ENCODE results near the gene SETSIP.

The SETSIP gene

GRCh38 chr1:92029241-92029922 is 45.8 kb downstream of the SETSIP start:
- TF ChIP-seq, protein P1, sequence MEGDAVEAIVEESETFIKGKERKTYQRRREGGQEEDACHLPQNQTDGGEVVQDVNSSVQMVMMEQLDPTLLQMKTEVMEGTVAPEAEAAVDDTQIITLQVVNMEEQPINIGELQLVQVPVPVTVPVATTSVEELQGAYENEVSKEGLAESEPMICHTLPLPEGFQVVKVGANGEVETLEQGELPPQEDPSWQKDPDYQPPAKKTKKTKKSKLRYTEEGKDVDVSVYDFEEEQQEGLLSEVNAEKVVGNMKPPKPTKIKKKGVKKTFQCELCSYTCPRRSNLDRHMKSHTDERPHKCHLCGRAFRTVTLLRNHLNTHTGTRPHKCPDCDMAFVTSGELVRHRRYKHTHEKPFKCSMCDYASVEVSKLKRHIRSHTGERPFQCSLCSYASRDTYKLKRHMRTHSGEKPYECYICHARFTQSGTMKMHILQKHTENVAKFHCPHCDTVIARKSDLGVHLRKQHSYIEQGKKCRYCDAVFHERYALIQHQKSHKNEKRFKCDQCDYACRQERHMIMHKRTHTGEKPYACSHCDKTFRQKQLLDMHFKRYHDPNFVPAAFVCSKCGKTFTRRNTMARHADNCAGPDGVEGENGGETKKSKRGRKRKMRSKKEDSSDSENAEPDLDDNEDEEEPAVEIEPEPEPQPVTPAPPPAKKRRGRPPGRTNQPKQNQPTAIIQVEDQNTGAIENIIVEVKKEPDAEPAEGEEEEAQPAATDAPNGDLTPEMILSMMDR (IDR thresholded peaks at IDR 0.05), result no peak

- TF ChIP-seq, protein P1 (IDR thresholded peaks at IDR 0.05), result no peak
These were observed 48.4 kb downstream of the SETSIP start for GRCh38 chr1:92026806-92027205.

Measured in LNCAP (cell line).